ENCODE measurements around the gene RGL2. TPM values are rescaled to one million over a fixed set of nuclear protein-coding genes. Genes with fewer than 3 reads are reported as not detected.

RGL2 gene
- total and polyA plus RNA-seq, 2 of the 13 experiments (the other 11 are each of a cell fraction or from before 2014, with no cell fraction given): 22.9 to 47.4 TPM

DNA sequence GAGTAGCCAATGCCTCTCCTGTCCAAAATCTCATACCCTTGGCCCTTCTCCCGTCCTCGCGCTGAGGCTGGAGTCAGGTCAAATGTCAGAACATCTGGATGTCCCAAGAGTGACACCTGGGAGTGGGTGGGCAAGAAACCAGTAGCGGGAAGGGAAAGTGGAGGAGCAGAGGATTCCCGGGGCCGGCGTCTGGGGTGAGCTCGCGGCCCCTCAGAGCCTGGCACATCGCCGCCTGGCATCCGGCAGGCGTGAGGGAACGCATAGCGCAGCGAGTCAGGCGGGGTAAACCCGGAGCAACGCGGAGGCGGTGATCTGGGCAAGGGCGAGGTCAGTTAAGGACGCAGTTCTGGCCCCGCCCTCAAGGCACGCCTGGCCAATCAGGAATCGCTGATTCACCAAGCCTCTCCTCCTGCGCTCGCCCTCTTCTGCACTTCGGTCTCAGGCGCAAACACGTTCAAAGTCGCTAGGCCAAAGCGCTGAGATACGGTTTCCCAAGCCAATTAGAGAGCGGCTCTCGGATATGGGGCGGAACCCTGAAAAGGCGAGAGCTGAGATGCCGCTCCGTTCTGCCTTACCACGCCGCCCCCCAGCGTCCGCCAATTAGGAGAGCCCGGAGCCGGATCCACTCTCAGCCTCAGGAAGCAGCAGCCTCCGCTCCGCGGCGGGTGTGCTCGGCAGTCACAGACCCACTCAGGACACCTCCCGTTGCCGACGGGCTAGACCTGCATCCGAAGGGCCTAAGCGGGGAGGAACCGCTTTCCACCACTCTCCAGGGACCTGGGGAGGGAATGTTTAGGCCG lies 49.6 kb downstream of the RGL2 start (continued):
- TF ChIP-seq, protein P1, sequence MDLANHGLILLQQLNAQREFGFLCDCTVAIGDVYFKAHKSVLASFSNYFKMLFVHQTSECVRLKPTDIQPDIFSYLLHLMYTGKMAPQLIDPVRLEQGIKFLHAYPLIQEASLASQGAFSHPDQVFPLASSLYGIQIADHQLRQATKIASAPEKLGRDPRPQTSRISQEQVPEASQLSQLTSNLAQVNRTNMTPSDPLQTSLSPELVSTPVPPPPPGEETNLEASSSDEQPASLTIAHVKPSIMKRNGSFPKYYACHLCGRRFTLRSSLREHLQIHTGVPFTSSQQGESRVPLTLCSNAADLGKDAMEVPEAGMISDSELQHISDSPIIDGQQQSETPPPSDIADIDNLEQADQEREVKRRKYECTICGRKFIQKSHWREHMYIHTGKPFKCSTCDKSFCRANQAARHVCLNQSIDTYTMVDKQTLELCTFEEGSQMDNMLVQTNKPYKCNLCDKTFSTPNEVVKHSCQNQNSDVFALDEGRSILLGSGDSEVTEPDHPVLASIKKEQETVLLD (CRISPR knock-in tag; IDR thresholded peaks at IDR 0.05; ENCODE audit: low read depth): no peak
- TF ChIP-seq MIER2 (CRISPR knock-in tag; IDR thresholded peaks at IDR 0.05): 0 out of 2 replicates have a peak, but pooled peaks have one; percentile 9
- TF ChIP-seq NFKB2 (CRISPR knock-in tag; IDR thresholded peaks at IDR 0.05; ENCODE audit: borderline replicate concordance): peak; percentile 55; the same call in 1 of the 2 replicates
- TF ChIP-seq, protein P2, sequence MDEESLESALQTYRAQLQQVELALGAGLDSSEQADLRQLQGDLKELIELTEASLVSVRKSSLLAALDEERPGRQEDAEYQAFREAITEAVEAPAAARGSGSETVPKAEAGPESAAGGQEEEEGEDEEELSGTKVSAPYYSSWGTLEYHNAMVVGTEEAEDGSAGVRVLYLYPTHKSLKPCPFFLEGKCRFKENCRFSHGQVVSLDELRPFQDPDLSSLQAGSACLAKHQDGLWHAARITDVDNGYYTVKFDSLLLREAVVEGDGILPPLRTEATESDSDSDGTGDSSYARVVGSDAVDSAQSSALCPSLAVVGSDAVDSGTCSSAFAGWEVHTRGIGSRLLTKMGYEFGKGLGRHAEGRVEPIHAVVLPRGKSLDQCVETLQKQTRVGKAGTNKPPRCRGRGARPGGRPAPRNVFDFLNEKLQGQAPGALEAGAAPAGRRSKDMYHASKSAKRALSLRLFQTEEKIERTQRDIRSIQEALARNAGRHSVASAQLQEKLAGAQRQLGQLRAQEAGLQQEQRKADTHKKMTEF (CRISPR knock-in tag; IDR thresholded peaks at IDR 0.05): peak; percentile 69
- no peak for TF ChIP-seq FOXJ3 (CRISPR knock-in tag; IDR thresholded peaks at IDR 0.05; ENCODE audit: borderline replicate concordance)
- peak; percentile 35; the same call in 1 of the 2 replicates for TF ChIP-seq BCL6 (CRISPR knock-in tag; IDR thresholded peaks at IDR 0.05)
- TF ChIP-seq ZNF564 (CRISPR knock-in tag; IDR thresholded peaks at IDR 0.05): no peak; the same call in 1 of the 2 replicates
- peak; percentile 88 for TF ChIP-seq GABPB1 (CRISPR knock-in tag; IDR thresholded peaks at IDR 0.05)
- peak; percentile 94; the same call in 1 of the 2 replicates for TF ChIP-seq EED (CRISPR knock-in tag; IDR thresholded peaks at IDR 0.05)
- TF ChIP-seq SIN3A (IDR thresholded peaks at IDR 0.05; ENCODE audit: borderline replicate concordance, low read depth, low read length): peak; percentile 61; the same call in 1 of the 2 replicates
- peak; percentile 84 for TF ChIP-seq ZNF563 (CRISPR knock-in tag; IDR thresholded peaks at IDR 0.05)
- TF ChIP-seq WIZ (CRISPR knock-in tag; IDR thresholded peaks at IDR 0.05): peak; percentile 27; the same call in 1 of the 2 replicates
- TF ChIP-seq AHR (CRISPR knock-in tag; IDR thresholded peaks at IDR 0.05): peak; percentile 71; the same call in 1 of the 2 replicates
- TF ChIP-seq, protein P3, sequence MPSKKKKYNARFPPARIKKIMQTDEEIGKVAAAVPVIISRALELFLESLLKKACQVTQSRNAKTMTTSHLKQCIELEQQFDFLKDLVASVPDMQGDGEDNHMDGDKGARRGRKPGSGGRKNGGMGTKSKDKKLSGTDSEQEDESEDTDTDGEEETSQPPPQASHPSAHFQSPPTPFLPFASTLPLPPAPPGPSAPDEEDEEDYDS (CRISPR knock-in tag; IDR thresholded peaks at IDR 0.05): peak; percentile 87
- peak; percentile 69 for TF ChIP-seq ZMYM4 (CRISPR knock-in tag; IDR thresholded peaks at IDR 0.05)
- TF ChIP-seq, protein P4, sequence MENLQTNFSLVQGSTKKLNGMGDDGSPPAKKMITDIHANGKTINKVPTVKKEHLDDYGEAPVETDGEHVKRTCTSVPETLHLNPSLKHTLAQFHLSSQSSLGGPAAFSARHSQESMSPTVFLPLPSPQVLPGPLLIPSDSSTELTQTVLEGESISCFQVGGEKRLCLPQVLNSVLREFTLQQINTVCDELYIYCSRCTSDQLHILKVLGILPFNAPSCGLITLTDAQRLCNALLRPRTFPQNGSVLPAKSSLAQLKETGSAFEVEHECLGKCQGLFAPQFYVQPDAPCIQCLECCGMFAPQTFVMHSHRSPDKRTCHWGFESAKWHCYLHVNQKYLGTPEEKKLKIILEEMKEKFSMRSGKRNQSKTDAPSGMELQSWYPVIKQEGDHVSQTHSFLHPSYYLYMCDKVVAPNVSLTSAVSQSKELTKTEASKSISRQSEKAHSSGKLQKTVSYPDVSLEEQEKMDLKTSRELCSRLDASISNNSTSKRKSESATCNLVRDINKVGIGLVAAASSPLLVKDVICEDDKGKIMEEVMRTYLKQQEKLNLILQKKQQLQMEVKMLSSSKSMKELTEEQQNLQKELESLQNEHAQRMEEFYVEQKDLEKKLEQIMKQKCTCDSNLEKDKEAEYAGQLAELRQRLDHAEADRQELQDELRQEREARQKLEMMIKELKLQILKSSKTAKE (CRISPR knock-in tag; IDR thresholded peaks at IDR 0.05; ENCODE audit: borderline replicate concordance): no peak
- TF ChIP-seq ARHGAP35 (CRISPR knock-in tag; IDR thresholded peaks at IDR 0.05; ENCODE audit: borderline replicate concordance): no peak; the same call in none of the 2 replicates
- no peak for TF ChIP-seq PRPF4 (IDR thresholded peaks at IDR 0.05; ENCODE audit: low read depth, low read length, poor library complexity, severe bottlenecking)
- TF ChIP-seq, protein P5, sequence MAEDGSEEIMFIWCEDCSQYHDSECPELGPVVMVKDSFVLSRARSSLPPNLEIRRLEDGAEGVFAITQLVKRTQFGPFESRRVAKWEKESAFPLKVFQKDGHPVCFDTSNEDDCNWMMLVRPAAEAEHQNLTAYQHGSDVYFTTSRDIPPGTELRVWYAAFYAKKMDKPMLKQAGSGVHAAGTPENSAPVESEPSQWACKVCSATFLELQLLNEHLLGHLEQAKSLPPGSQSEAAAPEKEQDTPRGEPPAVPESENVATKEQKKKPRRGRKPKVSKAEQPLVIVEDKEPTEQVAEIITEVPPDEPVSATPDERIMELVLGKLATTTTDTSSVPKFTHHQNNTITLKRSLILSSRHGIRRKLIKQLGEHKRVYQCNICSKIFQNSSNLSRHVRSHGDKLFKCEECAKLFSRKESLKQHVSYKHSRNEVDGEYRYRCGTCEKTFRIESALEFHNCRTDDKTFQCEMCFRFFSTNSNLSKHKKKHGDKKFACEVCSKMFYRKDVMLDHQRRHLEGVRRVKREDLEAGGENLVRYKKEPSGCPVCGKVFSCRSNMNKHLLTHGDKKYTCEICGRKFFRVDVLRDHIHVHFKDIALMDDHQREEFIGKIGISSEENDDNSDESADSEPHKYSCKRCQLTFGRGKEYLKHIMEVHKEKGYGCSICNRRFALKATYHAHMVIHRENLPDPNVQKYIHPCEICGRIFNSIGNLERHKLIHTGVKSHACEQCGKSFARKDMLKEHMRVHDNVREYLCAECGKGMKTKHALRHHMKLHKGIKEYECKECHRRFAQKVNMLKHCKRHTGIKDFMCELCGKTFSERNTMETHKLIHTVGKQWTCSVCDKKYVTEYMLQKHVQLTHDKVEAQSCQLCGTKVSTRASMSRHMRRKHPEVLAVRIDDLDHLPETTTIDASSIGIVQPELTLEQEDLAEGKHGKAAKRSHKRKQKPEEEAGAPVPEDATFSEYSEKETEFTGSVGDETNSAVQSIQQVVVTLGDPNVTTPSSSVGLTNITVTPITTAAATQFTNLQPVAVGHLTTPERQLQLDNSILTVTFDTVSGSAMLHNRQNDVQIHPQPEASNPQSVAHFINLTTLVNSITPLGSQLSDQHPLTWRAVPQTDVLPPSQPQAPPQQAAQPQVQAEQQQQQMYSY (CRISPR knock-in tag; IDR thresholded peaks at IDR 0.05): peak; percentile 86
- TF ChIP-seq ZNF678 (CRISPR knock-in tag; IDR thresholded peaks at IDR 0.05): no peak; the same call in 1 of the 2 replicates

Measured in HepG2 (cell line).